22Rv1 (cell line): ENCODE measurements around the gene TAF6.
A peak's percentile ranks its signal among the peaks of the same experiment; 100 is the strongest.

ENCODE experiments used
- H3K27ac ChIP-seq: fragments of 450-650 bp; 2 replicates; pipeline ENCODE4 v1.5.1; 2017
- ZFX ChIP-seq: fragments of 450-650 bp; IDR thresholded peaks from 2 replicates; pipeline ENCODE4 v1.6.1; 2017; ENCODE audit warnings: antibody characterized with exemption, borderline replicate concordance
- TF ChIP-seq, protein P1 (sequence below): fragments of 450-650 bp; IDR thresholded peaks from 2 replicates; pipeline ENCODE4 v1.5.1; 2017; ENCODE audit warnings: mild to moderate bottlenecking

TAF6 gene

DNA sequence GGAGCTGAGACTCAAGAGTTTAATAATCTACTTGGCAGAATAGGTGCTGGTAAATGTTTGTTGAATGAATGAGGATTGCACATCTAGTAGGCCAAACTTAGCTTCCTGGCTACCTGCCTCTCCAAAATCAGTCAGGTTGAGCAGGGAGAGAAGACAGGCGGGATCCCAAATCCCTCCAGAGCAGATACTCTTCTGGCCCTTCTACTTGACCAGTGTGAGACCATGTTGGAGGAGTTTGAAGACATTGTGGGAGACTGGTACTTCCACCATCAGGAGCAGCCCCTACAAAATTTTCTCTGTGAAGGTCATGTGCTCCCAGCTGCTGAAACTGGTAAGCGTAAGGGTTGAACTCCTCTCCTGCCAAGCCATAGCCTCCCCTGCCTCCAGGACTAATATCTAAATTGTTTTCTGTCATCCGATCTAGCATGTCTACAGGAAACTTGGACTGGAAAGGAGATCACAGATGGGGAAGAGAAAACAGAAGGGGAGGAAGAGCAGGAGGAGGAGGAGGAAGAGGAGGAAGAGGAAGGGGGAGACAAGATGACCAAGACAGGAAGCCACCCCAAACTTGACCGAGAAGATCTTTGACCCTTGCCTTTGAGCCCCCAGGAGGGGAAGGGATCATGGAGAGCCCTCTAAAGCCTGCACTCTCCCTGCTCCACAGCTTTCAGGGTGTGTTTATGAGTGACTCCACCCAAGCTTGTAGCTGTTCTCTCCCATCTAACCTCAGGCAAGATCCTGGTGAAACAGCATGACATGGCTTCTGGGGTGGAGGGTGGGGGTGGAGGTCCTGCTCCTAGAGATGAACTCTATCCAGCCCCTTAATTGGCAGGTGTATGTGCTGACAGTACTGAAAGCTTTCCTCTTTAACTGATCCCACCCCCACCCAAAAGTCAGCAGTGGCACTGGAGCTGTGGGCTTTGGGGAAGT, 5.4 kb upstream of the TAF6 start:
- H3K27ac ChIP-seq: peak overlapping the region; percentile 100
- TF ChIP-seq ZFX: no peak
- TF ChIP-seq, protein P1, sequence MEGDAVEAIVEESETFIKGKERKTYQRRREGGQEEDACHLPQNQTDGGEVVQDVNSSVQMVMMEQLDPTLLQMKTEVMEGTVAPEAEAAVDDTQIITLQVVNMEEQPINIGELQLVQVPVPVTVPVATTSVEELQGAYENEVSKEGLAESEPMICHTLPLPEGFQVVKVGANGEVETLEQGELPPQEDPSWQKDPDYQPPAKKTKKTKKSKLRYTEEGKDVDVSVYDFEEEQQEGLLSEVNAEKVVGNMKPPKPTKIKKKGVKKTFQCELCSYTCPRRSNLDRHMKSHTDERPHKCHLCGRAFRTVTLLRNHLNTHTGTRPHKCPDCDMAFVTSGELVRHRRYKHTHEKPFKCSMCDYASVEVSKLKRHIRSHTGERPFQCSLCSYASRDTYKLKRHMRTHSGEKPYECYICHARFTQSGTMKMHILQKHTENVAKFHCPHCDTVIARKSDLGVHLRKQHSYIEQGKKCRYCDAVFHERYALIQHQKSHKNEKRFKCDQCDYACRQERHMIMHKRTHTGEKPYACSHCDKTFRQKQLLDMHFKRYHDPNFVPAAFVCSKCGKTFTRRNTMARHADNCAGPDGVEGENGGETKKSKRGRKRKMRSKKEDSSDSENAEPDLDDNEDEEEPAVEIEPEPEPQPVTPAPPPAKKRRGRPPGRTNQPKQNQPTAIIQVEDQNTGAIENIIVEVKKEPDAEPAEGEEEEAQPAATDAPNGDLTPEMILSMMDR: no peak

- peak overlapping the region; percentile 45; the same call in 1 of the 2 replicates for H3K27ac ChIP-seq
- TF ChIP-seq, protein P1: no peak
- no peak for TF ChIP-seq ZFX
Observed at GRCh38 chr7:100122568-100122967, 3.4 kb upstream of the TAF6 start.

DNA sequence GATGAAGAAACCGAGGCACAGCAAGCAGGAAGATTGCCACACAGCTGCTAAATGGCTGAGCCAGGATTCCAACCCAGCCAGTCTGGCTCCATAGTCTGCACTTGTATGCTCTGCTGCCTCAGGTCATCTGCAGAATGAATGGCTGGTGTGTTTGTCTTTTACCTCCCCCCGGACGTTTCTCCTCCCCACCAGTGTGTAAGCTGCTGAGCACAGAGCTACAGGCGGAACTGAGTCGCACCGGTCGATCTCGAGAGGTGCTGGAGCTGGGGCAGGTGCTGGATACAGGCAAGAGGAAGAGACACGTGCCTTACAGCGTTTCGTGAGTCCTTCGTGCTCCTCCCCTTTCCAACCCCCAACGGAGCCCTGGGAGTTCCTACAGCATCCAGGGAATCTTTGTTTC, 2.9 kb upstream of the TAF6 start:
- peak overlapping the region; percentile 45; the same call in 1 of the 2 replicates for H3K27ac ChIP-seq

DNA sequence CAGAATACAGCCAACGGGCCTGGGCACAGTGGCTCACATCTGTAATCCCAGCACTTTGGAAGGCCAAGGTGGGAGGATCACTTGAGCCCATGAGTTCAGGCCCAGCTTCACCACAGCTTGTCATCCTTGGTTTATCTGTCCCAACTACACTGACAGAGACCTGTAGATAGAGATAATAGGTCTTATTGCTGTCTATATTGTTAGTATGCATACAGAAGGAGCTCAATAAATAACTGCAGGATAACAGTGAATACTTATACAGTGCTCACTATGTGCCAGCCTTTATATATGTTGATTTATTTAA, 1.5 kb upstream of the TAF6 start:
- TF ChIP-seq, protein P1: no peak
- no peak for TF ChIP-seq ZFX
- H3K27ac ChIP-seq: peak overlapping the region; percentile 88

More for the DNA sequence above, 2.9 kb upstream of the TAF6 start:
- no peak for TF ChIP-seq ZFX
- TF ChIP-seq, protein P1: no peak

GRCh38 chr7:100119970-100120732, 993 bp upstream of the TAF6 start:
- H3K27ac ChIP-seq: peak overlapping the region; percentile 88
- TF ChIP-seq, protein P1: no peak
- TF ChIP-seq ZFX: no peak

- peak overlapping the region; percentile 88 for H3K27ac ChIP-seq
- TF ChIP-seq ZFX: no peak
- TF ChIP-seq, protein P1: no peak
Observed at GRCh38 chr7:100118388-100119071, 628 bp downstream of the TAF6 start.
